Fibroblast of gingiva (primary cell): ENCODE results near the gene ACAA1.
"Not testable (repeated sequence)": the region's sequence is repeated elsewhere in the genome, so short reads cannot be mapped to it uniquely, and the experiment has no call there.

ENCODE experiments used
- DNase-seq: peaks from one replicate; pipeline ENCODE4 v3.0.0-alpha.2; 2011; ENCODE audit warnings: low read depth

ACAA1 gene

DNA sequence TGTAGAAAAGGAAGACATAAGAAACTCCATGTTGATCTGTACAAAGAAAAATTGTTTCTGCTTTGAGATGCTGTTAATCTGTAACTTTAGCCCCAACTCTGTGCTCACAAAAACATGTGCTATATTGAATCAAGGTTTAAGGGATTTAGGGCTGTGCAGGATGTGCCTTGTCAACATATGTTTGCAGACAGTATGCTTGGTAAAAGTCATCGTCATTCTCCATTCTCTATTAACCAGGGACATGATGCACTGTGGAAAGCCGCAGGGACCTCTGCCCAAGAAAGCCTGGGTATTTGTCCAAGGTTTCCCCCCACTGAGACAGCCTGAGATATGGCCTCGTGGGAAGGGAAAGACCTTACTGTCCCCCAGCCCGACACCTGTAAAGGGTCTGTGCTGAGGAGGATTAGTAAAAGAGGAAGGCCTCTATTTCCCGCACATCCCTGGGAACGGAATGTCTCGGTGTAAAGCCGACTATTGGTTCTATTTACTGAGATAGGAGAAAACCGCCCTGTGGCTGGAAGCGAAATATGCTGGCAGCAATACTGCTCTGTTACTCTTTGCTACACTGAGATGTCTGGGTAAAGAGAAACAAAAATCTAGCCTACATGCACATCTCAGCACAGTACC, 2.3 kb downstream of the ACAA1 start:
- not testable (repeated sequence) for DNase-seq

GRCh38 chr3:38133557-38134405, 3.1 kb downstream of the ACAA1 start:
- DNase-seq, result no peak

GRCh38 chr3:38133209-38133556, 3.7 kb downstream of the ACAA1 start:
- DNase-seq, result no peak

DNA sequence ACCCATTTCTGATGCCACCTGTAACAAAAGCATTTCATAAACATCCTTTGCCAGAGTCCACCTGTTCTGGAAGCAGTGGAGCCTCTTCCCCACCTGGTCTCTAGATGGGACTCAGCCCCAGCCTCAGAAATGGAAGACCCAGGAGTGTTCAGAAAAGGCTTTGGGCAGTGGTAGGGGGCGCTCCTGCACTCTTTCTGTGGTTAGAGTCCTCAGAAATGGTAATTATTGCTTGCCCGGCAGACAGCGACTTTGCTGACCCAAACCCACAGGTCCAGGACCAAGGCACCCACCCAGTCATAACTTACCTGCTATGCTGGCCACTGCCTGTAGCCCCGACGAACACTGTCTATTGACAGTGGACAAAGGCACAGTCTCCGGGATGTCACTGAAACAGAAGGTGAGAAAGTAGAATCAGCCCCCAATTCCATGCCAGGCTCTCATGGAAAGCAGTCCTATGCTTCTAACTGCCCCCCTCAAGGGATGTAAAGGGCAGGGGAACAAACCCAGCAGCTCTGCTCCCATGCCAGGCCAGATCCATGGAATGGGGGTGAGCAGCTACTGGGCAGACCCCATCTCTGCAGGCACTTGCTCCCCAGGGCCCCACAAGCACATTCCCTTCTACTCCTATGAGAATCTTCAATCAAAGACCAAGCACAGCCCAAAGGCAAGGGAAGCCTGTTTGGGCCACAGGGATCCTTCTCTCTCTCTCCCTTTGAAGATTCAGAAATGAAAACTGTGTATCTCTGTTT, 5.1 kb downstream of the ACAA1 start:
- no peak for DNase-seq

DNA sequence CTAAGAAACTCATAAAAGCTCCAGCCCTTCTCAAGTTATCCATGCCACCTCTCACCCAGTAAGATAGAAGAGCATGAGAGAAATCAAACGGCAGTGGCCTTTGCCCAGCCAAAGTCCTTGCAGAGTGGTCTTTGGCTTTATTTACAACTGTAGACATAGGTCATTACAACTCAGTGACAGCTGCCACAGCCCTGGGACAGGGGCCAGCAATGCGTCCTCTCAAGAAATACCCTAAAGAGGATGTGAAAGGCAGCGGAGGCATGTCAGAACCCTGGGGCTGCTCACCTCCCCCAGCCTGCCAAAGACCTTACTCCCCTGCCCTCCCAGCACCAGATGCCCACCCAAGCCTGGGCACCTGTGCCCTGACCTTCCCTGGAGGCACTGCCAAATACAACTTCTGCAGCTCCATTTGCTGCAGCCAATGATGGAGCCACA, 6.3 kb downstream of the ACAA1 start:
- no peak for DNase-seq

DNA sequence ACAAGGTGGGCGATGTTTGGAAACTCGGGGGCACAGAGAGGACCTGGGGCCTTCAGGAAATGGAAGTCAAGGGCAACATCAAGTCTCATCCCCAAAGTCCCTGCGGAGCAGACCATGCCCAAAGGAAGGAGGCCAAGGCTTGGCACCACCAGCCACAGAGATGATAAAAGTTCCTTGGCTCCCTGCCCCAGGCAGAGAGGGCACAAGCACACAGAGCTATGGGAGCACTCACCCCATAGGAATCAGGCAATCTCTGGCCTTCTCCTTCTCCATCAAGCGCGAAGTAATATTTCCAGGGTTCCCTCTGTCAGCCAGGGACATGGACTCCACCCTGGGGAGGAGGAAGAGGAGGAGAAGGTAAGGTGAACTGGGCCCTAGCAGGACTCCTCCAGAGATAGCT, 7.9 kb downstream of the ACAA1 start:
- DNase-seq, result no peak

DNA sequence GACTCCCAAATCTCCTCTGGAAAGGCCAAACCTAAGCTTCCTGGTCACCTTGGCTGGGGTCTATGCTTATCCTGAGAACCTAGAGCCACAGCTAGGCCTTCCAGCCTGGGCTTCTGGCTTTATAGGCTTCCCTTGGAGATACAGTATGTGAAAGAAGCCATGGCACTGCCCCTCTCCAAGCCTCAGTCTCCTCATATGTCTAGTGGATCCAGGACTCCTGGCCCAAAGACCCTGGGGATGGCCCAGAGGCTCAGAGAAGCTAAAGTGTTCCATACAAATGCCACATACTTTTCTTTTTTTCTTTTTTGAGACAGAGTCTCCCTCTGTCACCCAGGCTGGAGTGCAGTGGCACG, 8.6 kb downstream of the ACAA1 start:
- no peak for DNase-seq

- no peak for DNase-seq
Measured at GRCh38 chr3:38127611-38128302, 9.2 kb downstream of the ACAA1 start.

- DNase-seq, result no peak
Measured at GRCh38 chr3:38126121-38126892, 10.6 kb downstream of the ACAA1 start.

- DNase-seq, result no peak
Measured at GRCh38 chr3:38125305-38126120, 11.4 kb downstream of the ACAA1 start.

- no peak for DNase-seq
Measured at GRCh38 chr3:38124324-38125122, 12.4 kb downstream of the ACAA1 start.

DNA sequence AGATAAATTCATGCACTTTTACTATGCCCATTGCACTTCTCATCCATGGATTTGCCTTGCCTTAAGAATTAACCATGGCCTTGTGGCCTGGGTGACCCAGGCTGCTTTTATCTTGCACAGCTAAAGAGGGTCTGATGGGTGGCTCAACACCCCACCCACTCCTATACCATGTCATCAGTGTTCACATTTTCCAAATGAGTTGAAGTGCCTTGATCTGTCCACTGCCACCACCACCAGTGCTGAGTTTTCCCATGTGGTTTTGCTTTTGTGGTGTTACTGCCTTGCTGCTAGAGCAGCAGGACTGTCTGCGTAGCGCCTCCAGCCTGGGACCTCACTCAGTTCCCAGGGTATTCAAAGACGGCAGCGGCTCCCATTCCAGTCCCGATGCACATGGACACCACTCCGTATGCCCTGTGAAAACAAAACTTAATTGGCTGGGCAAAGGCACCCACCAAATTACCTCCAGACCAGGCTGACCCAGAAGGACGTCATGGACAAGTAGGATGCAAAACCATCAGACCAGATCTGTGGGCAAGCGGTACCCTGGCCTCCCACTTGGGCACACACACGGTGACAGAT, 14.1 kb downstream of the ACAA1 start:
- DNase-seq, result no peak

GRCh38 chr3:38121832-38122461, 15.0 kb downstream of the ACAA1 start:
- DNase-seq, result no peak

GRCh38 chr3:38121451-38121831, 15.5 kb downstream of the ACAA1 start:
- no peak for DNase-seq

DNA sequence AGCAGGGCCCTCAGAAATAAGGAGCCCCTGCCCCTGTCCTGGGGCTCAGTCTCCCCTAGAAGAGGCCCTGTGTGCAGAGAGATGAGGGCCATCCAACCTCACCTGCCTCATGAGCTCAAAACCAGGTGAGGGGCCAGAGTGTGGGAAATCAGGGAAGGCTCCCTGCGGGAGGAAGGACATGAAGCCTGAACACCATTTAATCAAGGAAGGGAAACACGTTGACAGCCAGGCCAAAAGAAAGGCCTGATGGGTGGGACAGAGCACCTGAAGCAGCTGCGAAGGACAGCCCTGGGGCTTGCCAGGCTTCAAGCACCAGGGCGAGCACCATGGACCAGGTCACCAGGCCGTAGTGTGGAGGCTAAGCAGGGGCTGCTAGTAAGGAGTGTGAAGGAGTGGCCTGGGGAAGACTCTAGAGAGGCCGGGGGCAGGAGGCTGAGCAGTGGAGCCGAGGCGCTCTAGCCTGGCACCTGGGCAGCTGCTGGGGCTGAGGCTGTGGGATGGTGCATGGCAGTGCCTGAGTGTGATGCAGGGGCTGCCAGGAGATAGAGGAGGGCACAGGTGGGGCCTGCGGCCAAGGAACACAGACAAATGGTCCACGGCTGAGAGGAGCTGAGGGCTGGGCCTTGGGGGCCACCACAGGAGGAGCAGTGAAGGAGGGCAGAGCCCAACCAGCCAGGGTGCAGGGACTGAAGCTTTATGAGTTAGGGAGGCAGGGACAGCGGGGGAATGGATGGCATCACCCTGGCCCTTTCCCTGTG, 16.1 kb downstream of the ACAA1 start:
- DNase-seq, result no peak

GRCh38 chr3:38119821-38120692, 16.9 kb downstream of the ACAA1 start:
- no peak for DNase-seq

- DNase-seq, result no peak
Measured at GRCh38 chr3:38119248-38119544, 17.7 kb downstream of the ACAA1 start.
